Measurements from ENCODE around the gene RSU1. TPM values are rescaled to one million over a fixed set of nuclear protein-coding genes. Genes with fewer than 3 reads are reported as not detected.

Gene RSU1
- 62.9 TPM for total RNA-seq (2013)
- polyA plus RNA-seq (100 to 1,000 TPM in 2 of 3 donors, 10 to 100 TPM in 1; 45.7 to 111 (median 100) TPM), polyA minus RNA-seq (21.2 and 39.5 TPM in 2 replicates), total RNA-seq (9.1 to 63.6 (median 50.9) reads per million in 11 experiments)

DNA sequence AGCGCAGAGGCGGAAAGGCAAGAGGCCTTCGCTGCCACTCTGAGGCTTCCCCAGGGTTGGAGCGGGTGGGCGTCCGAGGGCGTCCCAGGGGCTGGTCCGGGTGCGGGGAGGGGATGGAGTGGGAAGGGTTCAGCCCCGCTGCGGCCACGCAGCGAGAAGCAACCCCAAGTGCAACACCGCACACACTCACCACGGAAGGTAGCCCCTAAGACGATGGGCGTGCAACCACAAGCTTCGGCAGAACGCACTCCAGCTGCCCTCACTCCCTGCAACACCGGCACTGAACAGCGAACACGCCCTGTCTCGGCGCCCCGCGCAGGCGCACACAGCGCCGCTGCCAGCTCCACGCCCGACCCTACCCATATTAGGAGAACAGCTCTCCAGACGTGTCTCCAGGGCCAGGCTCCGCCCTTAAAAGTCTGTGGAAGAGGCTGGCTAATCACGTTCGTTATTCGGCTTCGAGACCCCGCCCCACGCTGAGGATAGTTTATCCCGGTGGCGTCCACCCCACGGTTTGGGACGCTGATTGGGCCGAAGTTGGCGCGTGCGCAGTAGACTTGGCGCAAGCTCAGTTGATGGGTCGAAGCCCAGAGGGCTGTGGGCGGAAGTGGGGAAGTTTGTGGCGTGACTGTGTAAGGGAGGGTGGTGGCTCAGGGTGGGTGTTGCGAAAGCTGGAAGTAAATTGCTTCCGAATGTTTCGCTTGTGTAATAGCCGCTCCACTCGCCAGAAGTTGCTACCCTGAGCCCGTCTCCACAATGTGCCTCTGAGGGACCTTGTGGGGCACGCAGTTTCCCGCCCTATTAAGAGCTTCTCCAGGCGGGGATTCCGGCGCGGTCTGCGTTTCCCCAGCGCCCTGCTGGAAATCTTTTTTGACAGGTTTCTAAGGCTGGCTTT is at the start of gene RSU1:
TSS of gene RSU1 (minus strand) at position 300 of the 895 bp plus-strand sequence. CDS start 343 bp downstream, outside the sequence.
- peak within 1 kb of the TSS; percentile 81 to 97 (median 93) for H3K27ac Mint-ChIP-seq
- Histone ChIP-seq H3K9ac (ENCODE audit: insufficient read depth, low read length, poor library complexity, severe bottlenecking) (peak within 1 kb of the TSS; percentile 73), H3K4me3 (replicated peaks in 1 of 3; ENCODE audit: low read depth in 2 of 3, low read length in 3 of 3) (peak within 1 kb of the TSS; percentile 62 to 93 (median 88)), H3K36me3 (replicated peaks in 1 of 2; ENCODE audit: control insufficient read depth in 1 of 2, insufficient read depth in 2 of 2, low read length in 2 of 2) (no peaks in the 10 kb centered on the region), H3K4me1 (ENCODE audit: control insufficient read depth in 1 of 2, insufficient read depth in 2 of 2, low read length in 2 of 2) (peaks cover 40 to 52% of the 10 kb centered on the region in 2 donors), H3K79me2 (ENCODE audit: insufficient read depth, low read length) (peaks cover 44% of the 10 kb centered on the region), H3K4me2 (replicated peaks; ENCODE audit: extremely low read depth, low read length, poor library complexity, severe bottlenecking) (peak within 1 kb of the TSS; percentile 95), H3K27me3 (ENCODE audit: control insufficient read depth in 2 of 2, insufficient read depth in 2 of 2, low read length in 2 of 2) (peaks cover 0 to 2% of the 10 kb centered on the region in 2 donors), H2AFZ (ENCODE audit: insufficient read depth, low read depth, low read length, poor library complexity, severe bottlenecking) (peak within 1 kb of the TSS; percentile 99), H4K20me1 (ENCODE audit: insufficient read depth, low read length) (peaks cover 4% of the 10 kb centered on the region), H3K9me3 (replicated peaks in 1 of 2; ENCODE audit: control insufficient read depth in 1 of 2, insufficient read depth in 1 of 2, low read length in 2 of 2) (peaks cover 5 to 9% of the 10 kb centered on the region in 2 donors), H3K27ac (ENCODE audit: low read depth in 1 of 2, low read length in 2 of 2) (peak within 1 kb of the TSS; percentile 52 to 86)
- H3K4me1 Mint-ChIP-seq = peaks cover 53% of the 10 kb centered on the region
- peak within 1 kb of the TSS; percentile 87 to 98 for H3K4me3 Mint-ChIP-seq
- peaks cover 5 to 10% (median 8%) of the 10 kb centered on the region in 7 donors for H3K9me3 Mint-ChIP-seq
- intact Hi-C loops (cut with micrococcal nuclease) = loop anchor here in 1 of 2 donors (10.0 kb wide), 1 partner anchor 1837 kb away; the partner anchor contains the start of genes ARL5B and NSUN6
- TF ChIP-seq, protein P1, sequence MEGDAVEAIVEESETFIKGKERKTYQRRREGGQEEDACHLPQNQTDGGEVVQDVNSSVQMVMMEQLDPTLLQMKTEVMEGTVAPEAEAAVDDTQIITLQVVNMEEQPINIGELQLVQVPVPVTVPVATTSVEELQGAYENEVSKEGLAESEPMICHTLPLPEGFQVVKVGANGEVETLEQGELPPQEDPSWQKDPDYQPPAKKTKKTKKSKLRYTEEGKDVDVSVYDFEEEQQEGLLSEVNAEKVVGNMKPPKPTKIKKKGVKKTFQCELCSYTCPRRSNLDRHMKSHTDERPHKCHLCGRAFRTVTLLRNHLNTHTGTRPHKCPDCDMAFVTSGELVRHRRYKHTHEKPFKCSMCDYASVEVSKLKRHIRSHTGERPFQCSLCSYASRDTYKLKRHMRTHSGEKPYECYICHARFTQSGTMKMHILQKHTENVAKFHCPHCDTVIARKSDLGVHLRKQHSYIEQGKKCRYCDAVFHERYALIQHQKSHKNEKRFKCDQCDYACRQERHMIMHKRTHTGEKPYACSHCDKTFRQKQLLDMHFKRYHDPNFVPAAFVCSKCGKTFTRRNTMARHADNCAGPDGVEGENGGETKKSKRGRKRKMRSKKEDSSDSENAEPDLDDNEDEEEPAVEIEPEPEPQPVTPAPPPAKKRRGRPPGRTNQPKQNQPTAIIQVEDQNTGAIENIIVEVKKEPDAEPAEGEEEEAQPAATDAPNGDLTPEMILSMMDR (IDR thresholded peaks at IDR 0.05) = no peak
- H3K36me3 Mint-ChIP-seq = peaks cover 16 to 22% of the 10 kb centered on the region in 2 donors
- WGBS (ENCODE audit: insufficient coverage) = under 1% methylated on average over 58 of the region's 65 CpGs
- peak; percentile 100 for DNase-seq
- peaks cover 0 to 10% (median 5%) of the 10 kb centered on the region in 3 donors for H3K27me3 Mint-ChIP-seq (ENCODE audit: low read depth in 3 of 3)

- Mint-ChIP-seq H3K4me1 (peaks cover 5% of the 10 kb centered on the region), H3K36me3 (no peaks in the 10 kb centered on the region), H3K9me3 (peaks cover 0 to 8% (median 6%) of the 10 kb centered on the region in 7 donors), H3K4me3 (no peak overlapping the region), H3K27ac (no peak overlapping the region), H3K27me3 (ENCODE audit: low read depth in 3 of 3) (peaks cover 8 to 11% (median 9%) of the 10 kb centered on the region in 3 donors)
- Histone ChIP-seq H3K27me3 (ENCODE audit: control insufficient read depth in 2 of 2, insufficient read depth in 2 of 2, low read length in 2 of 2) (peaks cover 0 to 5% of the 10 kb centered on the region in 2 donors), H2AFZ (ENCODE audit: insufficient read depth, low read depth, low read length, poor library complexity, severe bottlenecking) (no peak overlapping the region), H3K9me3 (replicated peaks in 1 of 2; ENCODE audit: control insufficient read depth in 1 of 2, insufficient read depth in 1 of 2, low read length in 2 of 2) (peaks cover 0 to 3% of the 10 kb centered on the region in 2 donors), H3K36me3 (replicated peaks in 1 of 2; ENCODE audit: control insufficient read depth in 1 of 2, insufficient read depth in 2 of 2, low read length in 2 of 2) (no peaks in the 10 kb centered on the region), H3K79me2 (ENCODE audit: insufficient read depth, low read length) (no peaks in the 10 kb centered on the region), H3K27ac (ENCODE audit: low read depth in 1 of 2, low read length in 2 of 2) (no peak overlapping the region), H3K4me2 (replicated peaks; ENCODE audit: extremely low read depth, low read length, poor library complexity, severe bottlenecking) (no peak overlapping the region), H3K9ac (ENCODE audit: insufficient read depth, low read length, poor library complexity, severe bottlenecking) (no peak overlapping the region), H3K4me1 (ENCODE audit: control insufficient read depth in 1 of 2, insufficient read depth in 2 of 2, low read length in 2 of 2) (no peaks in the 10 kb centered on the region), H4K20me1 (ENCODE audit: insufficient read depth, low read length) (no peaks in the 10 kb centered on the region), H3K4me3 (replicated peaks in 1 of 3; ENCODE audit: low read depth in 2 of 3, low read length in 3 of 3) (no peak overlapping the region)
- DNase-seq = no peak
- TF ChIP-seq, protein P1 (IDR thresholded peaks at IDR 0.05) = no peak
- no CpG with 5 or more reads among the region's 7 CpGs for WGBS (ENCODE audit: insufficient coverage)
- intact Hi-C loops (cut with micrococcal nuclease) = no loop called here
Measured at GRCh38 chr10:16866541-16867275, 49.5 kb upstream of the RSU1 start.
